DOHH2 (cell line): Measurements from ENCODE around the gene KCNMA1.

Experiments
- H3F3A ChIP-seq: fragments of 200-600 bp; sonication (generic), shearing (Covaris generic); 2 replicates; pipeline ENCODE4 v1.6.0; 2016; ENCODE audit warnings: antibody characterized with exemption, mild to moderate bottlenecking; ENCODE audit not compliant: control insufficient read depth, insufficient read depth
- H3K27ac ChIP-seq: fragments of 200-600 bp; sonication (generic); 2 replicates; pipeline ENCODE4 v1.5.1; 2014; ENCODE audit warnings: low read depth, mild to moderate bottlenecking, low read length, moderate library complexity
- H3K27me3 ChIP-seq: fragments of 200-600 bp; sonication (generic); 2 replicates; pipeline ENCODE4 v1.6.1; 2014; ENCODE audit warnings: mild to moderate bottlenecking, low read length, mixed read lengths; ENCODE audit not compliant: control insufficient read depth
- H3K36me3 ChIP-seq: fragments of 200-600 bp; sonication (generic); 2 replicates; pipeline ENCODE4 v1.6.1; 2014; ENCODE audit warnings: mild to moderate bottlenecking, low read length, moderate library complexity, mixed read lengths; ENCODE audit not compliant: control insufficient read depth
- H3K4me1 ChIP-seq: fragments of 200-600 bp; sonication (generic); 2 replicates; pipeline ENCODE4 v1.6.1; 2014; ENCODE audit warnings: mild to moderate bottlenecking, low read length, mixed read lengths; ENCODE audit not compliant: control insufficient read depth
- H3K4me2 ChIP-seq: fragments of 200-600 bp; sonication (generic); 2 replicates; pipeline ENCODE4 v1.6.0; 2014; ENCODE audit warnings: mild to moderate bottlenecking, low read length, moderate library complexity
- H3K4me3 ChIP-seq: fragments of 200-600 bp; sonication (generic); 2 replicates; pipeline ENCODE4 v1.5.1; 2014; ENCODE audit warnings: mild to moderate bottlenecking, low read length, mixed read lengths
- H3K79me2 ChIP-seq: fragments of 200-600 bp; sonication (generic); 2 replicates; pipeline ENCODE4 v1.6.1; 2014; ENCODE audit warnings: mild to moderate bottlenecking, low read length, mixed read lengths; ENCODE audit not compliant: control insufficient read depth
- H3K9me2 ChIP-seq: fragments of 200-600 bp; sonication (generic); replicated peaks from 2 replicates; pipeline ENCODE4 v1.6.1; 2014; ENCODE audit warnings: mild to moderate bottlenecking, low read length, mixed read lengths; ENCODE audit not compliant: control insufficient read depth
- H3K9me3 ChIP-seq: fragments of 200-600 bp; sonication (generic); 2 replicates; pipeline ENCODE4 v1.6.1; 2014; ENCODE audit warnings: antibody characterized with exemption, low read length, mixed read lengths; ENCODE audit not compliant: control insufficient read depth, insufficient read depth
- H4K20me1 ChIP-seq: fragments of 200-600 bp; sonication (generic); 2 replicates; pipeline ENCODE4 v1.6.0; 2014; ENCODE audit warnings: low read depth, mild to moderate bottlenecking, antibody characterized with exemption, low read length, moderate library complexity; ENCODE audit not compliant: control insufficient read depth, insufficient read depth
- CTCF ChIP-seq: fragments of 200-600 bp; sonication (generic); IDR thresholded peaks from one replicate; pipeline ENCODE4 v1.5.1; 2014; ENCODE audit warnings: antibody characterized with exemption, mild to moderate bottlenecking, low read depth, low read length; ENCODE audit not compliant: poor library complexity, severe bottlenecking
- EZH2phosphoT487 ChIP-seq: fragments of 200-600 bp; sonication (generic); IDR thresholded peaks from 2 replicates; pipeline ENCODE4 v1.6.1; 2017; ENCODE audit warnings: borderline replicate concordance, mild to moderate bottlenecking, antibody characterized with exemption, low read length, moderate library complexity, mixed read lengths

The KCNMA1 gene

GRCh38 chr10:77351386-77351785 is 286.2 kb downstream of the KCNMA1 start:
- Histone ChIP-seq H3K4me1 (no peaks in the 10 kb centered on the region), H4K20me1 (no peaks in the 10 kb centered on the region), H3F3A (no peaks in the 10 kb centered on the region), H3K79me2 (no peaks in the 10 kb centered on the region), H3K27me3 (no peaks in the 10 kb centered on the region), H3K4me3 (no peak overlapping the region), H3K9me2 (no peaks in the 10 kb centered on the region), H3K9me3 (no peaks in the 10 kb centered on the region), H3K27ac (no peak overlapping the region), H3K36me3 (no peaks in the 10 kb centered on the region), H3K4me2 (no peak overlapping the region)
- no peak for TF ChIP-seq CTCF
- TF ChIP-seq EZH2phosphoT487, result no peak

- Histone ChIP-seq H3K9me3 (no peaks in the 10 kb centered on the region), H3F3A (no peaks in the 10 kb centered on the region), H3K4me3 (no peak overlapping the region), H3K79me2 (no peaks in the 10 kb centered on the region), H3K4me1 (no peaks in the 10 kb centered on the region), H4K20me1 (no peaks in the 10 kb centered on the region), H3K9me2 (no peaks in the 10 kb centered on the region), H3K27ac (no peak overlapping the region), H3K4me2 (no peak overlapping the region), H3K27me3 (no peaks in the 10 kb centered on the region), H3K36me3 (no peaks in the 10 kb centered on the region)
- TF ChIP-seq EZH2phosphoT487 (no peak), CTCF (no peak)
These were observed 286.9 kb downstream of the KCNMA1 start for GRCh38 chr10:77350711-77351119.

DNA sequence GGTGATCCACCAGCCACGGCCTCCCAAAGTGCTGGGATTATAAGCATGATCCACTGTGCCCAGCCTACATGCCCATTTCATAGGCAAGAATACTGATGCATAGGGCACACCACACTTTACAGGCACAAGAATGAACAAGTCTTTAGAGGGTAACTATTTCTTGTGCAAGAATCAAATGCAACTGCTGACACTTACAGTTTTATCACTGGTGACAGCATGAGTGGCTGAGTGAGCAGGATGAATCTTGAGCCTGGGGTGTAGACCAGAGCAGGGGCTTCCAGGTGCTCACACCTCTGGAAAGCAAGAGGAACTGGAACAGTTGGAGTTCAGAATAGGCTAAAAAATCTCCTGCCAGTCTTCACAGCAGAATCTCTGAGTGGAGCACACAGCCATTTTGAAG is 287.5 kb downstream of the KCNMA1 start:
- no peaks in the 10 kb centered on the region for H3F3A ChIP-seq
- no peaks in the 10 kb centered on the region for H3K4me1 ChIP-seq
- no peaks in the 10 kb centered on the region for H3K79me2 ChIP-seq
- no peak overlapping the region for H3K4me3 ChIP-seq
- no peaks in the 10 kb centered on the region for H3K9me2 ChIP-seq
- no peaks in the 10 kb centered on the region for H3K9me3 ChIP-seq
- no peak overlapping the region for H3K4me2 ChIP-seq
- H3K27ac ChIP-seq, result no peak overlapping the region
- H3K27me3 ChIP-seq, result no peaks in the 10 kb centered on the region
- H4K20me1 ChIP-seq, result no peaks in the 10 kb centered on the region
- H3K36me3 ChIP-seq, result no peaks in the 10 kb centered on the region
- no peak for TF ChIP-seq CTCF
- TF ChIP-seq EZH2phosphoT487, result no peak

DNA sequence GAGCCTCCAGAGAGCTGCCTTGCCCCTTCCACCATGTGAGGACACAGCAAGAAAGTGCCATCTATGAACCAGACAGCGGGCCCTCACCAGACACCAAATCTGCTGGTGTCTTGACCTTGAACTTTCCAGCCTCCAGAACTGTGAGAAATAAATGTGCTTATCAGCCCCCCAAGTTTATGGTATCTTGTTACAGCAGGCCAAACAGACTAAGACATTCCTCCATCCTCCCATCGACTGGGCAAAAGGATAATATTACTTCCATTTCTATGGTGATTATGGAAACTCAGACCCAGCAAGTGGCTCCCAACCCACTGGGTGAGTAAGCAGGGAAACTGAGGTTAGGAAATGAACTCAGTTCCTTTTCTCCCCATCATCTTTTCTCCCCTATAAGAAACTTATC is 288.4 kb downstream of the KCNMA1 start:
- H3K9me2 ChIP-seq, result no peaks in the 10 kb centered on the region
- no peak overlapping the region for H3K27ac ChIP-seq
- no peaks in the 10 kb centered on the region for H3K36me3 ChIP-seq
- no peaks in the 10 kb centered on the region for H3F3A ChIP-seq
- H3K9me3 ChIP-seq, result no peaks in the 10 kb centered on the region
- no peak overlapping the region for H3K4me2 ChIP-seq
- no peaks in the 10 kb centered on the region for H3K4me1 ChIP-seq
- no peaks in the 10 kb centered on the region for H3K27me3 ChIP-seq
- no peaks in the 10 kb centered on the region for H4K20me1 ChIP-seq
- no peak overlapping the region for H3K4me3 ChIP-seq
- no peaks in the 10 kb centered on the region for H3K79me2 ChIP-seq
- no peak for TF ChIP-seq EZH2phosphoT487
- no peak for TF ChIP-seq CTCF
